Parathyroid adenoma (tissue), 2 donors: Measurements from ENCODE around the gene PLAAT3.

Experiments
- H2AFZ ChIP-seq: fragments of 300-600 bp; sonication (generic); one replicate; pipeline ENCODE4 v1.7.0; 2017; ENCODE audit warnings: antibody characterized with exemption, mild to moderate bottlenecking
- H3K27ac ChIP-seq: fragments of 300-600 bp; sonication (generic); one replicate; pipeline ENCODE4 v1.7.0; 2017
- H3K27me3 ChIP-seq: fragments of 300-600 bp; sonication (generic); one replicate; pipeline ENCODE4 v1.7.0; 2017; ENCODE audit warnings: low read length; ENCODE audit not compliant: control insufficient read depth, insufficient read depth
- H3K36me3 ChIP-seq: fragments of 300-600 bp; sonication (generic); one replicate; pipeline ENCODE4 v1.7.0; 2017; ENCODE audit warnings: low read length; ENCODE audit not compliant: control insufficient read depth, insufficient read depth
- H3K4me1 ChIP-seq: fragments of 300-600 bp; sonication (generic); one replicate; pipeline ENCODE4 v1.7.0; 2017; ENCODE audit warnings: control low read depth
- H3K4me2 ChIP-seq: fragments of 300-600 bp; sonication (generic); one replicate; pipeline ENCODE4 v1.7.0; 2017; ENCODE audit warnings: low read length
- H3K4me3 ChIP-seq: fragments of 300-600 bp; sonication (generic); one replicate; pipeline ENCODE4 v1.7.0; 2017; ENCODE audit warnings: low read depth, low read length
- H3K79me2 ChIP-seq: fragments of 300-600 bp; sonication (generic); one replicate; pipeline ENCODE4 v1.7.0; 2017; ENCODE audit warnings: control low read depth
- H3K9ac ChIP-seq: fragments of 300-600 bp; sonication (generic); one replicate; pipeline ENCODE4 v1.7.0; 2017; ENCODE audit warnings: mild to moderate bottlenecking
- H3K9me3 ChIP-seq: fragments of 300-600 bp; sonication (generic); one replicate; pipeline ENCODE4 v1.7.0; 2017; ENCODE audit warnings: low read length; ENCODE audit not compliant: control insufficient read depth
- TF ChIP-seq, protein P1 (sequence below): fragments of 300-600 bp; sonication (generic); IDR thresholded peaks from one replicate; pipeline ENCODE4 v1.7.0; 2017; ENCODE audit warnings: antibody characterized with exemption, mild to moderate bottlenecking
- donor health status: primary hyperparathyroidism.

Gene PLAAT3

DNA sequence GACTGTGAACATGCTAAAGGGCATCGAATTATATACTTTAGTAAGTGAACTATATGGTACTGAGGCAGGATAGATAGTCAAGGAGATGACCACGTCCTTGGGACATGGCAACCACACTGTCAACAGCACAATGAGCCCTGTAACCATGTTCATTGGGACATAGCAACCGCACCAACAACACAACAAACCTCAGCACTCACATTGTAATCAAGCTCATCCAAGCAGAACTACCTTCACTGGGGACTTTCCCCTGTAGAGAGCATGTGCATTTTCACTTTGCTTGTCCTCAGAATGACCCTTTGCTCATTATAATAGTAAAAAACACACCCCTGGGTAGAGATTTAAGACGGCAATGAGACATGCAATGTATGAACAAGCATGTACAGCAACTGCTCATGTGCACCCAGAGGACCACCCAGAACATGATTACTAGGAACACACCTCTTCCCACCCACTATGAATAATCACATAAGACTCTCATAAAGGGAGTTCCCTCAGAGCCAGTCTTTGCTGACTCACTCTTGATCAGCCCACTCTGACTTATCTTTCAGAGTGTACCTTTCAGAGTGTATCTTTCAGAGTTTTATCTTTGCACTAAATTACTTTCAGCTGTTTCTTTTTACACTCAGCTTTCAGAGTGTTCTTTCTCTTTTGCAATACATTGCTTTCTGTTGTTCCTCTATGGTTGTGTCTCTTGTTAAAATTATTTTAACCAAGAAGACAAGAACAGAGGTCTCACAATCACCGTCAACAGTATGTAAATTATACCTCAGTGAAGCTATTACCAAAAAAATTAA lies 47.0 kb downstream of the PLAAT3 start:
- Histone ChIP-seq H3K9me3 (no peaks in the 10 kb centered on the region), H2AFZ (no peak overlapping the region), H3K4me1 (no peaks in the 10 kb centered on the region), H3K27me3 (no peaks in the 10 kb centered on the region), H3K4me3 (no peak overlapping the region), H3K9ac (no peak overlapping the region), H3K36me3 (no peaks in the 10 kb centered on the region), H3K79me2 (no peaks in the 10 kb centered on the region), H3K4me2 (peak overlapping the region; percentile 6), H3K27ac (no peak overlapping the region)
- TF ChIP-seq, protein P1, sequence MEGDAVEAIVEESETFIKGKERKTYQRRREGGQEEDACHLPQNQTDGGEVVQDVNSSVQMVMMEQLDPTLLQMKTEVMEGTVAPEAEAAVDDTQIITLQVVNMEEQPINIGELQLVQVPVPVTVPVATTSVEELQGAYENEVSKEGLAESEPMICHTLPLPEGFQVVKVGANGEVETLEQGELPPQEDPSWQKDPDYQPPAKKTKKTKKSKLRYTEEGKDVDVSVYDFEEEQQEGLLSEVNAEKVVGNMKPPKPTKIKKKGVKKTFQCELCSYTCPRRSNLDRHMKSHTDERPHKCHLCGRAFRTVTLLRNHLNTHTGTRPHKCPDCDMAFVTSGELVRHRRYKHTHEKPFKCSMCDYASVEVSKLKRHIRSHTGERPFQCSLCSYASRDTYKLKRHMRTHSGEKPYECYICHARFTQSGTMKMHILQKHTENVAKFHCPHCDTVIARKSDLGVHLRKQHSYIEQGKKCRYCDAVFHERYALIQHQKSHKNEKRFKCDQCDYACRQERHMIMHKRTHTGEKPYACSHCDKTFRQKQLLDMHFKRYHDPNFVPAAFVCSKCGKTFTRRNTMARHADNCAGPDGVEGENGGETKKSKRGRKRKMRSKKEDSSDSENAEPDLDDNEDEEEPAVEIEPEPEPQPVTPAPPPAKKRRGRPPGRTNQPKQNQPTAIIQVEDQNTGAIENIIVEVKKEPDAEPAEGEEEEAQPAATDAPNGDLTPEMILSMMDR = no peak

DNA sequence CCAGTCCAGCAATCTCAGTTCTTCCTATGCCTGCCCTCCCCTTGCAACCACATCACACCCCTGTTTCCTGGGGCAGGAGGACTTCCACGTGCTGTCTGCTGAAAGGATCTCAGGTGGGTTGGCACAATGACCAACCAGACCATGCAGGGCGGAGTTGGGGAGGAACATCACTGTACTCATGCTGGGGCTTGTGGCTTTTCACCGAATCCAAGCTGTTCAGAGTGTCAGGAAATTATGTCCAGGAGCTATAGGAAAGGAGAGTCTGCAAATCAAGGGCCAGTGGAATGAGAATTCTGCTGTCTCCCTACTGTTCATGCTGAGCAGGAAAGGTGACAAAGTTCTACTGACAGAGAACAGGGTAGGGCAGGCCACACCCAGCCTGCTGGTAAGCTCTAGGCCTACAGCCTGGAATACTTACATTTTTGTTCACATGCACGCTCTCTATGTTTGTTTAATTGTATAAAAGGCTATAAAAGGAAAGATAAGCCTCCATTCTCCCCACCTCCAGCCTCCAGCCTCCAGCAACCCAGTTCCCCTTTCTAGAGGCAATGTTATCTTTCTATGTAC lies 49.4 kb downstream of the PLAAT3 start:
- Histone ChIP-seq H3K9me3 (no peaks in the 10 kb centered on the region), H3K4me2 (no peak overlapping the region), H3K79me2 (no peaks in the 10 kb centered on the region), H3K27me3 (no peaks in the 10 kb centered on the region), H3K9ac (no peak overlapping the region), H3K27ac (no peak overlapping the region), H3K36me3 (no peaks in the 10 kb centered on the region), H3K4me1 (no peaks in the 10 kb centered on the region), H2AFZ (peak overlapping the region; percentile 46), H3K4me3 (no peak overlapping the region)
- TF ChIP-seq, protein P1 = no peak

DNA sequence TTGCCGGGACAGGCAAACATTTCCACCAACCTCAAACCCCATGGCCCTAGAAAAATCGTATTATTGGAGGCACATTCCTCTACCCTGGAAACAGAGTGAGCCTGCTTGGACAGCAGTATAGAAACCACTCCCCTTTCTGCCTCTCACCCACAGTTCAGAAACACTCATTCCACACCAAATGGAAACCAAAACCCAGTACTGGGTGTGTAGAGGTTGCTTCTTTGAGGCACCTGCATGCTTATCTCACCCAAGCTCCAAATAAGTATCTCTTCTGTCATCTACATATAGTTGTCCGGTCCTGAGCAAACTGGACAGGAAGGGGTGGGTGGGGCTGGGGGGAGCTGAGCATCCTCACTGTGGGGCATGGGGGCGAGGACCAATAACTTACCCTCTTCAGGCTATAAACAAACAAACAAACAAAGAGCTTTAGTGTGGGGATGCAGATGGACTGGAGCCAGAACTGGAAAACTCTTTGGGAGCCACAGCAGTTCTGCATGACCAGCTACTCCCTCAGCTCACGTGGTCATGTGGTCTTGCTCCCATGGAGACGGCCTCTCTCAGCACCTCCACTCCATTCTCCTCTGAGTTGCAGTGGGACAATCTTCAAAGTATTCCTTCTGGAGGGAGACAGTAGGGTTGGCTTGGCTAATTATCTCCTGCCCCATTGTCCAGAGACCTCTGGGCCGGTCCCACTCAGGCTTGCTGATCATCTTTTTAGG lies 50.0 kb downstream of the PLAAT3 start:
- peak overlapping the region; percentile 46 for H2AFZ ChIP-seq
- no peak overlapping the region for H3K4me2 ChIP-seq
- H3K9me3 ChIP-seq = no peaks in the 10 kb centered on the region
- TF ChIP-seq, protein P1 = no peak
- no peaks in the 10 kb centered on the region for H3K36me3 ChIP-seq
- no peak overlapping the region for H3K27ac ChIP-seq
- H3K4me3 ChIP-seq = no peak overlapping the region
- H3K27me3 ChIP-seq = no peaks in the 10 kb centered on the region
- no peaks in the 10 kb centered on the region for H3K79me2 ChIP-seq
- H3K9ac ChIP-seq = no peak overlapping the region
- H3K4me1 ChIP-seq = no peaks in the 10 kb centered on the region

DNA sequence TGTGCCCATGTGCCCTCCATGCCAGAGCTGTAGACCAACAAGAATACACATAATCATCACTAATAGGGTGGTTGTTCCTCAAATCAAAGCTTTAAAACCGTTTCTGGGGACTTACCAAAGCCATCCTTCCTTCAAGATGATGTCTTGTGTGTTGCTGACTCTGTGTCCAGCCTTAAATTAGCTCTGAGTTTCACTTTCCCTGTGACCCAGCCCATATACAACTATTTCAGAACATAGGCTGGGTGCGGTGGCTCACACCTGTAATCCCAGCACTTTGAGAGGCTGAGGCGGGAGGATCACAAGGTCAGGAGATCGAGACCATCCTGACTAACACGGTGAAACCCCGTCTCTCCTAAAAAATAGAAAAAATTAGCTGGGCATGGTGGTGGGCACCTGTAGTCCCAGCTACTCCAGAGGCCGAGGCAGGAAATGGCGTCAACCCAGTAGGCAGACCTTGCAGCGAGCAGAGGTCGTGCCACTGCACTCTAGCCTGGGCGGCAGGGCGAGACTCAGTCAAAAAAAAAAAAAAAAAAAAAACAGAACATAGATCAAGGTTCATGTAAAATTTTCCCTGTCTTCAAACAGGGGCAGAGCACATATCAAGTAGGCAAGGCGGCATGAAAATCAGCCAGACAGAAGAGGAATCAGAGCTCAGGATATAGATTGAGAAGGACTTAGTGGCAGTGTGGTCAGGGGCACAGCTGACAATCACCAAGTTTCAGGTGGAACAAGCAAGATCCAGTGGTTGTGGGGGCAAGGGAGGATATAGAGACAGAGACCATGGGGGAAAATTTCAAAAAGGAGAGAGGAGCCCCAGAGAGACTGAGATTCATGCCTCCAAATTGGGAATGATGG lies 50.8 kb downstream of the PLAAT3 start, which contains the start of gene PLAAT2:
TSS of gene PLAAT2 (minus strand) at position 179 of the 855 bp plus-strand sequence. CDS start at position 124, 55 bp downstream.
- no peak within 1 kb of the TSS for H3K4me2 ChIP-seq
- no peaks in the 10 kb centered on the region for H3K9me3 ChIP-seq
- no peak within 1 kb of the TSS for H3K4me3 ChIP-seq
- H3K9ac ChIP-seq = no peak within 1 kb of the TSS
- H3K36me3 ChIP-seq = no peaks in the 10 kb centered on the region
- no peak within 1 kb of the TSS for H2AFZ ChIP-seq
- H3K27ac ChIP-seq = no peak within 1 kb of the TSS
- no peaks in the 10 kb centered on the region for H3K79me2 ChIP-seq
- no peaks in the 10 kb centered on the region for H3K27me3 ChIP-seq
- H3K4me1 ChIP-seq = no peaks in the 10 kb centered on the region
- TF ChIP-seq, protein P1 = no peak
